Coronary artery (tissue), 2 donors: ENCODE data around the gene NKAIN4.

Experiments used
- DNase-seq: peaks from one replicate; pipeline ENCODE4 v3.0.0-alpha.2; 2017; ENCODE audit warnings: low spot score
- H3K27ac ChIP-seq, 2 donors: fragments of 200-600 bp; sonication (generic); one replicate each; pipeline ENCODE4 v1.5.1; 2016 to 2019
- H3K4me3 ChIP-seq: fragments of 200-600 bp; sonication (generic); 2 replicates; pipeline ENCODE4 v1.5.1; 2016; ENCODE audit warnings: mild to moderate bottlenecking, moderate library complexity
- CTCF ChIP-seq: fragments of 200-600 bp; sonication (generic); IDR thresholded peaks from one replicate; pipeline ENCODE4 v1.5.1; 2019; ENCODE audit warnings: antibody characterized with exemption

Gene NKAIN4

DNA sequence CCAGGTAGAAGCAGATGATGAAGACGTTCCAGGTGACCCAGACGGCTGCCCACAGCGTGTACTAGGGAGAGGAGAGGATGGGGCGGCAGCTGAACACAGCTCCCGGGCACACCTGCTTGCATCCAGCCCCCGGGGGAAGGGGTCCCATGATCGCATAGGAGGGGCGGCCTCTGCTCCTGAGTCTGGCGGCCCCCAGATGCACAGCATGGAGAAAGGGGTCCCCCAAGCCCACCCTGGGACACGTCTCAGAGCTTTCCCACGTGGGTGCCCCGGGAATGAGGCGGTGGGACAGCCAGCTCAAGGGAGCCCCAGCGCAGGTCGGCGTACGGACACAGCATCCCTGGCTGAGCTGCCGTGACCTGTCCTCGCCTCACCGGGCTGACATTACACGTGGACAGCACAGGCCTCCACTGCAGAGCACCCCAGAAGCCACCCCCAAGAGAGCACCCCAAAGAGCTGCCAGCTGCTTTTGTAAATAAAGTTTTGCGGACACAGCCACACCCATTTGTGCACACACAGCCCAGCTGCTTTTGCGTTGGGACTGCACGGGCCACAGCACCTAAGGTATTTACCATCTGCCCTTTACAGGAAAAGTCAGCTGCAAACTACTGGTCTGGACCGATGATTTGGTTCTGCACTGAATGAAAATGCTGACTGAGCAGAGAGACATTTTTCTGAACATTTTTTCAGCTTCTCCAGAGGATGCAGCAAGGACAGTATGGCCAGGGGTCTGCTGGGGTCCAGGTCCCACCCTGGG is 5.2 kb downstream of the NKAIN4 start:
- DNase-seq = no peak
- H3K4me3 ChIP-seq = no peak overlapping the region
- TF ChIP-seq CTCF = no peak
- no peak overlapping the region for H3K27ac ChIP-seq

- Histone ChIP-seq H3K27ac (no peak overlapping the region), H3K4me3 (no peak overlapping the region)
- no peak for DNase-seq
- TF ChIP-seq CTCF = no peak
Observed at GRCh38 chr20:63247671-63248228, 6.5 kb downstream of the NKAIN4 start.

DNA sequence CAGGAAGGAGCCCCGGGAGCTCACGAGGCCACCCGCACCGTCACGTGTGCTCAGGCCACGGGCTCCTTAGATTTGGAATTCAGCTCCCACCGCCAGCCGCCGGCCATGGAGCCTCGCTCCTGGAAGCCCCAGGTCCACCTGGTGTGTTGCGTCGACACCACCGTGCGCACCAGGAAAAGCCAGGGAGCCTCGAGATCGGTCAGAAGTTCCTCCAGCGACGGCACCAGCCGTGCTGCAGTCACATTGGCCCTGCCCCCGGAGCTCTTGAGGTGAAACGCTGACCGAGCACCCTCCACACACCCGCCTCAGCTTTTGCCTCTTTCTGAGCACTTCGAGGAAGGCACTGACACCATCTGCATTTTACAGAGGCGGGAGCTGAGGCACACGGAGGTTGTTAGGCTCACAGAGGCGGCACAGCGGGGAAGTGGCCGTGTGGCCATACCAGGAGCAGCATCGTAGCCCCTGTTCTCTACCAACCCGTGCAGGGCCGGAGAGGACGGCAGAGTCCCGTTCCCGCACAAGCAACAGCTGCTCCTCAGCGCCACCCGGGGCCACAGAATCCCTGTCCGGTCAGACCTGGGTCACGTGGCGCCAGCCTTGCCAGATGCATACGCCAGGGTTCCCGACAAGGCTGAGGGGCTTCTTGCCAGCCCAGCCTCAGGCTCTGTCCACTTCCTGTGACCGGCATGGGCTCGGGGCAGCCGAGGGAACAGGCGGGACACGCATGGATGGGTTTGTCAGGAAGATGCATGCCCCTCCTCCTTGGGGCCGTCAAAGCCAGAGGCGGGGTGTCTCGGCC is 7.6 kb downstream of the NKAIN4 start:
- H3K4me3 ChIP-seq = no peak overlapping the region
- no peak for TF ChIP-seq CTCF
- no peak for DNase-seq
- no peak overlapping the region for H3K27ac ChIP-seq

DNA sequence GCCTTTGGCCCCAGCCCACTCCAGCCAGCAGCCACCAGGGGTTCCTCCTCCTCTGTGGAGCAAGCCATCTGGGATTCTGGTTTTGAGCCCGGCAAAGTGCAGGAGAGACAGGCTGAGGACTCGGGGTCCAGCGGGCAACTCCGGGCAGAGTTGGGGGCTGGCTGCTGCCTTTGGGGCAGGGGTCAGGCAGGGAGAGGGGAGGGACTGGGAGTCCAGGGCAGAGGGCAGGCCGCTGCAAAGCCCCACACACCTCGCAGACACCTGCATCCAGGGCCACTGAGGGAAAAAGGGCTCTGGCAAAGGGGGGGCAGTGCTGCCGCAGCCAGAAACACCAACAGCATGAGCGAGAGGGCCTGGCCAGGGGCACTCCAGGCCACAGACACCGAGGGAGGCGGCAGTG is 9.8 kb downstream of the NKAIN4 start:
- DNase-seq = no peak
- H3K27ac ChIP-seq = no peak overlapping the region

GRCh38 chr20:63243604-63244247 is 10.5 kb downstream of the NKAIN4 start:
- no peak overlapping the region for H3K4me3 ChIP-seq
- H3K27ac ChIP-seq = no peak overlapping the region
- DNase-seq = no peak
- no peak for TF ChIP-seq CTCF

More for the DNA sequence above, 9.8 kb downstream of the NKAIN4 start:
- no peak for TF ChIP-seq CTCF
- H3K4me3 ChIP-seq = no peak overlapping the region

DNA sequence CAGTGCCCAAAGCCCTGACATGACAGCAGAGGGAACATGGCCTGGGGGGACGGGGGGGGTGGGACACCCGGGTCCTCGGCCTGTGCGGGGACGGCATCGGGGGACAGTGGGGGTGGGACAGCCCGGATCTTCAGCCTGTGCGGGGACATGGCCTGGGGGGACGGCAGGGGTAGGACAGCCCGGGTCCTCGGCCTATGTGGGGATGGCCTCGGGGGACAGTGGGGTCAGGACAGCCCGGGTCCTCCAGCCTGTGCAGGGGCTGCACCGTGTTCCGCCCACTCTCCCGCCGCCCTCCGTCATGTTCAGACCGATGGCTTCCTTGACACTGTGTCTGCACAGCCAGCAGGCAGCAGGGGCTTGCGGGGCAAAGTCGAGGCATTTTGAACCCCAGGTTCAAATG is 11.5 kb downstream of the NKAIN4 start:
- no peak overlapping the region for H3K27ac ChIP-seq
- H3K4me3 ChIP-seq = no peak overlapping the region
- no peak for DNase-seq
- TF ChIP-seq CTCF = no peak
